Activated B cell treated with CpG ODN at 0.5 μM for 24 hours (primary cell): ENCODE results near the gene B4GAT1. TPM values are rescaled to one million over a fixed set of nuclear protein-coding genes. Genes with fewer than 3 reads are reported as not detected.
A peak's percentile ranks its signal among the peaks of the same experiment; 100 is the strongest.

Experiments used
- ATAC-seq: fragments of 200-7000 bp; cut with Tn5 transposase; one replicate; pipeline ENCODE4 v1.10.0; 2021; ENCODE audit warnings: low read depth, mild to moderate bottlenecking, moderate library complexity
- CTCF ChIA-PET: fragments of 350-600 bp; sonication (Branson Sonifier 250); formaldehyde crosslinking; loops from one replicate; lab custom pipeline; 2021; ENCODE audit warnings: antibody characterized with exemption; lab: Charles Lee
- POLR2A ChIA-PET: fragments of 350-600 bp; sonication (Branson Sonifier 250); formaldehyde crosslinking; loops from one replicate; lab custom pipeline; 2021; ENCODE audit warnings: antibody characterized with exemption; lab: Charles Lee
- DNase-seq: peaks from one replicate; pipeline ENCODE4 v3.0.0; 2022
- H3K27ac Mint-ChIP-seq: one replicate; pipeline ENCODE4 v1.8.0; 2020; ENCODE audit warnings: mixed read lengths
- H3K27me3 Mint-ChIP-seq: one replicate; pipeline ENCODE4 v1.8.0; 2021; ENCODE audit warnings: mixed read lengths
- H3K36me3 Mint-ChIP-seq: one replicate; pipeline ENCODE4 v1.8.0; 2021; ENCODE audit warnings: low read depth, mixed read lengths
- H3K4me1 Mint-ChIP-seq: one replicate; pipeline ENCODE4 v1.8.0; 2021; ENCODE audit warnings: mixed read lengths
- H3K4me3 Mint-ChIP-seq: one replicate; pipeline ENCODE4 v1.8.0; 2020; ENCODE audit warnings: mild to moderate bottlenecking, mixed read lengths
- H3K9me3 Mint-ChIP-seq: one replicate; pipeline ENCODE4 v1.8.0; 2020; ENCODE audit warnings: mixed read lengths
- CTCF ChIP-seq: fragments of 200-600 bp; IDR thresholded peaks from one replicate; pipeline ENCODE4 v1.8.0; 2022; ENCODE audit warnings: antibody characterized with exemption, mild to moderate bottlenecking
- intact Hi-C: fragments of 100-400 bp; cut with micrococcal nuclease; formaldehyde crosslinking; loops from one replicate; pipeline ENCODE4 v1.15.1; 2024
- total RNA-seq: library from RNA; stranded (reverse); gene quantifications from 2 replicates; pipeline ENCODE4 v1.2.3, GENCODE V29; 2022

B4GAT1 gene
- total RNA-seq, 1 donor from 2014 or later: 1.9 TPM

GRCh38 chr11:66328302-66329144, 18.9 kb downstream of the B4GAT1 start:
- peak; percentile 99 for ATAC-seq
- Mint-ChIP-seq H3K4me1 (peaks cover 22% of the 10 kb centered on the region), H3K9me3 (no peaks in the 10 kb centered on the region), H3K27ac (no peak overlapping the region), H3K27me3 (no peaks in the 10 kb centered on the region), H3K4me3 (peak overlapping the region; percentile 46), H3K36me3 (no peaks in the 10 kb centered on the region)
- peak; percentile 79 for DNase-seq
- CTCF ChIA-PET: interaction anchor here (0.7 to 6.2 kb wide), 2 partner anchors 17 to 1103 kb away, joined by 3 to 67 read pairs; no protein-coding TSS in a partner anchor
- POLR2A ChIA-PET: interaction anchor here (1.0 to 1.2 kb wide), 3 partner anchors 16 to 72 kb away, joined by 4 to 6 read pairs (median 6); no protein-coding TSS in a partner anchor
- peak; percentile 63 for TF ChIP-seq CTCF
- intact Hi-C loops: loop anchor here (1.0 to 2.0 kb wide), 5 partner anchors 16 to 106 kb away; partner anchors contain the start of genes BRMS1 and YIF1A

- H3K9me3 Mint-ChIP-seq: no peaks in the 10 kb centered on the region
- ATAC-seq (no peak), DNase-seq (no peak)
- peaks cover 22% of the 10 kb centered on the region for H3K4me1 Mint-ChIP-seq
- no peak overlapping the region for H3K4me3 Mint-ChIP-seq
- no peaks in the 10 kb centered on the region for H3K36me3 Mint-ChIP-seq
- intact Hi-C loops: loop anchor here (1.0 to 2.0 kb wide), 5 partner anchors 16 to 106 kb away; partner anchors contain the start of genes BRMS1 and YIF1A
- POLR2A ChIA-PET: no interaction called here
- CTCF ChIA-PET: no interaction called here
- H3K27ac Mint-ChIP-seq: no peak overlapping the region
- no peak for TF ChIP-seq CTCF
- H3K27me3 Mint-ChIP-seq: no peaks in the 10 kb centered on the region
Observed at GRCh38 chr11:66328031-66328301, 19.5 kb downstream of the B4GAT1 start.

GRCh38 chr11:66327171-66328030, 20.0 kb downstream of the B4GAT1 start:
- Mint-ChIP-seq H3K27me3 (no peaks in the 10 kb centered on the region), H3K27ac (no peak overlapping the region), H3K36me3 (no peaks in the 10 kb centered on the region), H3K4me3 (no peak overlapping the region), H3K9me3 (no peaks in the 10 kb centered on the region), H3K4me1 (peaks cover 22% of the 10 kb centered on the region)
- POLR2A ChIA-PET: interaction anchor here (1.3 to 1.4 kb wide), 2 partner anchors 9 to 15 kb away, joined by 6 to 10 read pairs; no protein-coding TSS in a partner anchor
- no peak for DNase-seq
- intact Hi-C loops: loop anchor here (1.0 to 2.0 kb wide), 5 partner anchors 15 to 105 kb away; partner anchors contain the start of genes BRMS1 and YIF1A
- no peak for TF ChIP-seq CTCF
- no peak for ATAC-seq
- CTCF ChIA-PET: interaction anchor here (2.7 kb wide), 1 partner anchor 16 kb away, joined by 12 read pairs; no protein-coding TSS in a partner anchor

GRCh38 chr11:66326261-66327111, 20.9 kb downstream of the B4GAT1 start:
- peaks cover 22% of the 10 kb centered on the region for H3K4me1 Mint-ChIP-seq
- H3K27ac Mint-ChIP-seq: no peak overlapping the region
- ChIA-PET POLR2A (interaction anchor here (1.3 to 1.4 kb wide), 2 partner anchors 8 to 14 kb away, joined by 6 to 10 read pairs; no protein-coding TSS in a partner anchor), CTCF (interaction anchor here (2.7 kb wide), 1 partner anchor 15 kb away, joined by 12 read pairs; no protein-coding TSS in a partner anchor)
- no peaks in the 10 kb centered on the region for H3K36me3 Mint-ChIP-seq
- intact Hi-C loops: no loop called here
- no peak for TF ChIP-seq CTCF
- H3K4me3 Mint-ChIP-seq: no peak overlapping the region
- H3K27me3 Mint-ChIP-seq: no peaks in the 10 kb centered on the region
- ATAC-seq (no peak), DNase-seq (no peak)
- no peaks in the 10 kb centered on the region for H3K9me3 Mint-ChIP-seq
